Subcutaneous adipose tissue (tissue), 4 donors: ENCODE results near the gene STAMBPL1. TPM values are rescaled to one million over a fixed set of nuclear protein-coding genes. Genes with fewer than 3 reads are reported as not detected.

Experiments
- total RNA-seq, 4 donors: library from RNA; depleted of rRNA; stranded (reverse); fragments of >200 nt; gene quantifications; one replicate each; pipeline ENCODE4 v1.1.0, GENCODE V29; 2016
- TF ChIP-seq, protein P1 (sequence below): fragments of 450-650 bp; IDR thresholded peaks from one replicate; pipeline ENCODE4 v1.5.1; 2016; ENCODE audit warnings: low read depth, mild to moderate bottlenecking, control low read depth, antibody characterized with exemption, moderate library complexity

STAMBPL1 gene
- total RNA-seq, 4 donors from 2014 or later, result 7.5 to 31.3 (median 14.8) TPM

- TF ChIP-seq, protein P1, sequence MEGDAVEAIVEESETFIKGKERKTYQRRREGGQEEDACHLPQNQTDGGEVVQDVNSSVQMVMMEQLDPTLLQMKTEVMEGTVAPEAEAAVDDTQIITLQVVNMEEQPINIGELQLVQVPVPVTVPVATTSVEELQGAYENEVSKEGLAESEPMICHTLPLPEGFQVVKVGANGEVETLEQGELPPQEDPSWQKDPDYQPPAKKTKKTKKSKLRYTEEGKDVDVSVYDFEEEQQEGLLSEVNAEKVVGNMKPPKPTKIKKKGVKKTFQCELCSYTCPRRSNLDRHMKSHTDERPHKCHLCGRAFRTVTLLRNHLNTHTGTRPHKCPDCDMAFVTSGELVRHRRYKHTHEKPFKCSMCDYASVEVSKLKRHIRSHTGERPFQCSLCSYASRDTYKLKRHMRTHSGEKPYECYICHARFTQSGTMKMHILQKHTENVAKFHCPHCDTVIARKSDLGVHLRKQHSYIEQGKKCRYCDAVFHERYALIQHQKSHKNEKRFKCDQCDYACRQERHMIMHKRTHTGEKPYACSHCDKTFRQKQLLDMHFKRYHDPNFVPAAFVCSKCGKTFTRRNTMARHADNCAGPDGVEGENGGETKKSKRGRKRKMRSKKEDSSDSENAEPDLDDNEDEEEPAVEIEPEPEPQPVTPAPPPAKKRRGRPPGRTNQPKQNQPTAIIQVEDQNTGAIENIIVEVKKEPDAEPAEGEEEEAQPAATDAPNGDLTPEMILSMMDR, result no peak
These were observed 66.2 kb downstream of the STAMBPL1 start for GRCh38 chr10:88946200-88946599.

GRCh38 chr10:88946965-88947590 lies 67.0 kb downstream of the STAMBPL1 start:
- TF ChIP-seq, protein P1, result no peak

- TF ChIP-seq, protein P1, result no peak
These were observed 69.0 kb downstream of the STAMBPL1 start for GRCh38 chr10:88949051-88949450.

- TF ChIP-seq, protein P1, result no peak
These were observed 70.1 kb downstream of the STAMBPL1 start for GRCh38 chr10:88949912-88950837.

DNA sequence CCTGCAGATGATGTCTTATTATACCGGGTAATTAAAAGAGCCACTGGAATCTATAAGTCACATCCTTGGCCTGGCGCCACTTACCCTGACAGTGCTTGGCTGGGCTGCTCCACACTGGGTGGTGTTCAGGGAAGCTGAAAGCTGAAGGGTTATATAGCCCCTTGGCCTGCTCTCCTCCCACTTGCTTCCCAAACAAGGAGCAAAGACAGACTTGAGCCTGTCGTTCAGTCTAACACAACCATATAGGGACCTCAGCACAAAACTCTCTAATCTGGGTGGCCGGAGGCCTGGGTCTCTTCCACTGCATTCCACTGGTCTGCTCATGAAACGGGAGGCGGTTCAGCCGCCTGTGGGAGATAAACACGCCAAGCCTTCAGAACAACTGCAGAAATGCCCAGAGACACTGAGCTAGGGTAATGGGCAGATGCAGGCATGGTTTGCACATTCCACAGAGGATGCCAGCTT lies 72.6 kb downstream of the STAMBPL1 start, which contains the start of gene ACTA2:
TSS of gene ACTA2 (minus strand) at position 127 of the 465 bp plus-strand sequence. CDS start 3,843 bp downstream, outside the sequence.
- TF ChIP-seq, protein P1, result no peak

- TF ChIP-seq, protein P1, result no peak
These were observed 73.6 kb downstream of the STAMBPL1 start for GRCh38 chr10:88953662-88954061.
